DOHH2 (cell line): ENCODE results near the gene CERS6.

Experiments
- EZH2phosphoT487 ChIP-seq: fragments of 200-600 bp; sonication (generic); IDR thresholded peaks from 2 replicates; pipeline ENCODE4 v1.6.1; 2017; ENCODE audit warnings: borderline replicate concordance, mild to moderate bottlenecking, antibody characterized with exemption, low read length, moderate library complexity, mixed read lengths
- TF ChIP-seq, protein P1 (sequence below): fragments of 200-600 bp; sonication (generic); IDR thresholded peaks from one replicate; pipeline ENCODE4 v1.5.1; 2014; ENCODE audit warnings: antibody characterized with exemption, mild to moderate bottlenecking, low read depth, low read length; ENCODE audit not compliant: poor library complexity, severe bottlenecking

GRCh38 chr2:168545439-168546082 lies 89.5 kb downstream of the CERS6 start:
- TF ChIP-seq, protein P1, sequence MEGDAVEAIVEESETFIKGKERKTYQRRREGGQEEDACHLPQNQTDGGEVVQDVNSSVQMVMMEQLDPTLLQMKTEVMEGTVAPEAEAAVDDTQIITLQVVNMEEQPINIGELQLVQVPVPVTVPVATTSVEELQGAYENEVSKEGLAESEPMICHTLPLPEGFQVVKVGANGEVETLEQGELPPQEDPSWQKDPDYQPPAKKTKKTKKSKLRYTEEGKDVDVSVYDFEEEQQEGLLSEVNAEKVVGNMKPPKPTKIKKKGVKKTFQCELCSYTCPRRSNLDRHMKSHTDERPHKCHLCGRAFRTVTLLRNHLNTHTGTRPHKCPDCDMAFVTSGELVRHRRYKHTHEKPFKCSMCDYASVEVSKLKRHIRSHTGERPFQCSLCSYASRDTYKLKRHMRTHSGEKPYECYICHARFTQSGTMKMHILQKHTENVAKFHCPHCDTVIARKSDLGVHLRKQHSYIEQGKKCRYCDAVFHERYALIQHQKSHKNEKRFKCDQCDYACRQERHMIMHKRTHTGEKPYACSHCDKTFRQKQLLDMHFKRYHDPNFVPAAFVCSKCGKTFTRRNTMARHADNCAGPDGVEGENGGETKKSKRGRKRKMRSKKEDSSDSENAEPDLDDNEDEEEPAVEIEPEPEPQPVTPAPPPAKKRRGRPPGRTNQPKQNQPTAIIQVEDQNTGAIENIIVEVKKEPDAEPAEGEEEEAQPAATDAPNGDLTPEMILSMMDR, result no peak
- no peak for TF ChIP-seq EZH2phosphoT487
